IPS DF 6.9 (cell line): ENCODE data around the gene PTPRN2.

Experiments used
- DNase-seq: peaks from one replicate; pipeline ENCODE4 v3.0.0-alpha.2; 2013; ENCODE audit warnings: low read depth, low spot score
- H3K27ac ChIP-seq: one replicate; pipeline ENCODE4 v1.5.1; 2013; ENCODE audit warnings: low read length, control low read depth
- H3K27me3 ChIP-seq: 2 replicates; pipeline ENCODE4 v1.6.1; 2013; ENCODE audit warnings: mild to moderate bottlenecking, low read length; ENCODE audit not compliant: control insufficient read depth, insufficient read depth
- H3K36me3 ChIP-seq: 2 replicates; pipeline ENCODE4 v1.6.1; 2013; ENCODE audit warnings: low read length; ENCODE audit not compliant: control insufficient read depth, insufficient read depth
- H3K4me1 ChIP-seq: 2 replicates; pipeline ENCODE4 v1.6.1; 2013; ENCODE audit warnings: low read length; ENCODE audit not compliant: control insufficient read depth, insufficient read depth
- H3K4me3 ChIP-seq: 2 replicates; pipeline ENCODE4 v1.5.1; 2013; ENCODE audit warnings: mild to moderate bottlenecking, low read length
- H3K9me3 ChIP-seq: 2 replicates; pipeline ENCODE4 v1.6.1; 2013; ENCODE audit warnings: low read length, inconsistent platforms; ENCODE audit not compliant: control insufficient read depth, insufficient read depth
- whole genome bisulfite sequencing: extraction: QIAGEN DNeasy Blood & Tissue Kit; methylation state at CpG from one replicate; pipeline ENCODE4 v1.1.7; 2013; ENCODE audit warnings: mixed read lengths, missing lambda C conversion rate; ENCODE audit not compliant: insufficient read length, insufficient coverage; 5-methylcytosine and 5-hydroxymethylcytosine counted together

PTPRN2 gene

DNA sequence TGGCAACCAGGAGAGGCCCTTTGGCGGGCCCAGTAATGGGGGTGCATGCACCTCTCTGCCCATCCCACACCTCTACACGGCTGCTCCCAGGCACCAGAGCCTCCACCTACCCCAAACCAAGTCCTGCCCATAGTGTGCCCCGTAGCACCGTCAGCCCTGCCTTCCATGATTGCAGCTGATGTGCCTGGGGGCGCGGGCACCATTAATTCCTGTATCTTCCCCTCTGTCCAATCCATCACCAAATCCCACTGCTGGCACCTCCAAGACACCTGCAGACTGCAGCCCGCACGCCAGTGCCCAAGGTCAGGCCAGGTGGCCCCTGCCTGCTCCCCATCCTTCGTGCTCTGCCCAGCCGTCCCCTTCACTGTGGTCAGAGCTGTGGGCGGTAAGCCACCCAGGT lies 533.0 kb downstream of the PTPRN2 start:
- no peaks in the 10 kb centered on the region for H3K4me1 ChIP-seq
- peaks cover 29% of the 10 kb centered on the region for H3K9me3 ChIP-seq
- no peak overlapping the region for H3K4me3 ChIP-seq
- no CpG with 5 or more reads among the region's 11 CpGs for WGBS
- H3K27ac ChIP-seq: no peak overlapping the region
- no peak for DNase-seq
- peaks cover 4% of the 10 kb centered on the region; the same call in 1 of the 2 replicates for H3K36me3 ChIP-seq
- no peaks in the 10 kb centered on the region for H3K27me3 ChIP-seq

DNA sequence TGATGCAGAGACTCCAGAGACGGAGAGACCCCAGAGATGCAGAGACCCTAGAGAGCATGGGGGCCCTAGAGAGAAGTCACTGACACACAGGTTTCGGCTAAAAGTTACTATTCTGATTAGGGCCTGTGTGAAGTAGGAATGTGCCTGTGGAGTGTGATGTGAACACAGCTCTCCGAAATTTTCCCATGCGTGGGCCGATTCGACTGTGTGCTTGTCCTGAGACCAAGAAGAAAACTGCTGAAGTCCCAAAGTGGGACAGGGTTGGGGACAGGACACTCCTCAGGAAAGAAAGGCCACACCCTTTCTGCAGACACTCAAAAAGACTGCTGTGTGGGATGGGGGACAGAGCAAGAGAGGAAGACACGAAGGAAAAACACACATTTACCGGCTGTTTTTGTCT lies 533.5 kb downstream of the PTPRN2 start:
- H3K36me3 ChIP-seq: peaks cover 4% of the 10 kb centered on the region; the same call in 1 of the 2 replicates
- peaks cover 31% of the 10 kb centered on the region for H3K9me3 ChIP-seq
- no peaks in the 10 kb centered on the region for H3K27me3 ChIP-seq
- H3K27ac ChIP-seq: no peak overlapping the region
- no peak for DNase-seq
- no peaks in the 10 kb centered on the region for H3K4me1 ChIP-seq
- H3K4me3 ChIP-seq: no peak overlapping the region
- WGBS: no CpG with 5 or more reads among the region's 8 CpGs

DNA sequence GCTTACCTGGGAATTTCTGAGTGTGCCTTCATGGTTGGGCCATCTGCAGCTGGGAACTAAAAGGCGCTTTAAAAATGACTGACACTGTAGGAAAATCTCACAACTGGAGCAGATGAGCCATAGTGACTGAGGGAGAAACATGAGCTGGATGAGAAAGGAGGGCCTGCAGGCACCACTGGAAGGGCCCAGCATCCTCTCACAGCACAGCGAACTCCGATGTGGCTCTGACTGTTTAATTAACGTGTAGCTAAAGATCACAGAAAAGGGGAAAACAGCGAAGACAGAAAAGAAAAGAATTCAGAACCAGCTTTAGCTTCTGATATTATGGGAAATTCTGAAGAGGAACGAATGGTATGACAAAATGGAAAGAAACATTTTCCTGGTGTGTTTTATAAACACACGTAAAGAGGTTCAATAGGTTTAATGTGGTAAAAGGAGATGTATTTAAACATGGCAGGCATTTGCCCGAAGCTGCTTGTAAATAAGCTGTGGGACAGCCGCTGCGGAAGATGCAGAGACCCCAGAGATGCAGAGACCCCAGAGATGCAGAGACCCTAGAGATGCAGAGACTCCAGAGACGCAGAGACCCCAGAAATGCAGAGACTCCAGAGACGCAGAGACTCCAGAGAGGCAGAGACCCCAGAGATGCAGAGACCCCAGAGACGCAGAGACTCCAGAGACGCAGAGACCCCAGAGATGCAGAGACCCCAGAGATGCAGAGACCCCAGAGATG lies 534.3 kb downstream of the PTPRN2 start:
- WGBS: no CpG with 5 or more reads among the region's 14 CpGs

DNA sequence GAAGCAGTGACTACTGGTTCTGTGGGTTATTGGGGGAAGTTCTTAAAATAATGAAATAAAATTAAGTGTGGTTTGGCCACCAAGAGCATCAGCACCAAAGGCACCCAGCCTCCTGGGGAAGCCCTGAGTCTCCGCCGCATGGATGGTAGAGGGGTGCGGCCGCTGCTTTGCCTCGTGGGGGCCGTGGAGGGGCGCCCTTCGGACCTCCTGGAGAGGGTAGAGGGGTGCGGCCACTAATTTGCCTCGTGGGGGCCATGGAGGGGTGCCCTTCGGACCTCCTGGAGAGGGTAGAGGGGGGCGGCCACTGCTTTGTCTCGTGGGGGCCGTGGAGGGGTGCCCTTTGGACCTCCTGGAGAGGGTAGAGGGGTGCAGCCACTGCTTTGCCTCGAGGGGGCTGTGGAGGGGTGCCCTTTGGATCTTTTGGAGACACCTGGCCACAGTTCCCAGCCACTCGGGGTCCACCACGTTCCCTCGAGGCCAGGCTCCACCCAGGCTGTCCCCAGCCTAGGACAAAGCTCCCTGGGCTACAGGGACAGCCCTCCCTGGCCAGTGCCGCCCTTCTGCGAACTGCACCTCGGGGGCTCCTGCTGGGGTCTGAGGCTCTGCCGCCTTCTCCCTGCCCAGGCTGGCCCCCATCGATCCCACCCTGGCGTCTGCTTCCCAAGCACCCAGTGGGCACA lies 535.1 kb downstream of the PTPRN2 start:
- no peak for DNase-seq

More for the DNA sequence above, 534.3 kb downstream of the PTPRN2 start:
- Histone ChIP-seq H3K4me1 (no peaks in the 10 kb centered on the region), H3K27ac (no peak overlapping the region), H3K36me3 (peaks cover 4% of the 10 kb centered on the region; the same call in 1 of the 2 replicates), H3K4me3 (no peak overlapping the region), H3K9me3 (peaks cover 31% of the 10 kb centered on the region), H3K27me3 (no peaks in the 10 kb centered on the region)
- no peak for DNase-seq

DNA sequence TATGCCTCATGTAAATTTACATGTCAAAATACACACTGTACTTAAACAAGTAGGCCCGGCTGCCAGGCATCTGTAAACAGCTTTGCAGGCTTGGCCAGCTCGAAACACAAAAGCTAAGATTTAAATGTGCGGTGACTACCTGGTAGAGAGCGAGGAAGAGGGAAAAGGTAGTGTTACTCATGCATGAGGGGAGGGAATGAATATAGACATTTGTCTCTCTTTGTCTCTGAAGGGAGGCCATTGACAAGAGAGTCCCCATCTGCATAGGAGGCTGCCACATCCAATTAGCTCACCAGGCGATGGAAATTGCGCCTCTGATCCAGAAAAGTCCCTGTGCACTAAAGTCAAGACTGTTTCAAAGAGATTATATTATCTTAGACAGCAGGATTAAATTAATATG lies 535.8 kb downstream of the PTPRN2 start:
- no peak overlapping the region for H3K4me3 ChIP-seq
- H3K27me3 ChIP-seq: no peaks in the 10 kb centered on the region
- DNase-seq: no peak
- no peak overlapping the region for H3K27ac ChIP-seq
- H3K4me1 ChIP-seq: no peaks in the 10 kb centered on the region
- peaks cover 4% of the 10 kb centered on the region; the same call in 1 of the 2 replicates for H3K36me3 ChIP-seq
- no CpG with 5 or more reads among the region's 6 CpGs for WGBS
- H3K9me3 ChIP-seq: peaks cover 36% of the 10 kb centered on the region

More for the DNA sequence above, 535.1 kb downstream of the PTPRN2 start:
- no CpG with 5 or more reads among the region's 24 CpGs for WGBS
- no peaks in the 10 kb centered on the region for H3K4me1 ChIP-seq
- peaks cover 33% of the 10 kb centered on the region for H3K9me3 ChIP-seq
- H3K4me3 ChIP-seq: no peak overlapping the region
- no peaks in the 10 kb centered on the region for H3K27me3 ChIP-seq
- peaks cover 4% of the 10 kb centered on the region; the same call in 1 of the 2 replicates for H3K36me3 ChIP-seq
- no peak overlapping the region for H3K27ac ChIP-seq

DNA sequence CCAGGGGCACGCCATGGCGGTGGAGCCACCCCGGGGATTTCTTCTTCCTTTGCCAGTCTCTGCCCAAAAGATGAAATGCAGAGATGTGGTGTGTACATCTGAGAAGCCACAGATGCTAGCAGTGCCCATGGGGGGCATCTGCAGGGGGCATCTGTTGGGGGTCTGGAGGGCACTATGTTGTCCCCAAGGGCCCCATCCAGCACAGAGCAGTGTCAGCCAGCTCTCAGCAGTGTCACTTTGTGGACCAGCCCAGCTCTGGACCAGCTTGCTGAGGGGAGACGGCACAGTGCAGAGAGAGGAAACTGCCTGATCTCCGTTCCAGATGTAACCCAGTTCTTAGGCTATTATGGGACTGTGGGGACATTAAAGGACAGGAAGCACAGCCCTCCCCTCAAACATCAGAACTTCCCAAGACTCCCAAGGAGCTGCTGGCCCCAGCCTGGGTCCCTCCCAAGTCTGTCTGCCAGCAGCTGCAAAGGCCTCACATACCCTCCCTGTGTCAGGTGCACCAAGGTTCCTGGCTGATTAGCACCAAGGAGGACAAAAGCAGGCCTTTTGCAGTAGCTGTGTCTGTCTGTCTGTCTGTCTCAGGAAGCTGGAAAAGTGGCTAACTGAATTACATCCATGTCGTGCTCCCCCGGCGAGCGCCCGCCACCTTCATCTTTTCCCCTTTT lies 536.5 kb downstream of the PTPRN2 start:
- DNase-seq: no peak
- no CpG with 5 or more reads among the region's 10 CpGs for WGBS
- Histone ChIP-seq H3K27ac (no peak overlapping the region), H3K9me3 (peaks cover 31% of the 10 kb centered on the region), H3K4me1 (no peaks in the 10 kb centered on the region), H3K4me3 (no peak overlapping the region), H3K27me3 (no peaks in the 10 kb centered on the region), H3K36me3 (no peaks in the 10 kb centered on the region)

DNA sequence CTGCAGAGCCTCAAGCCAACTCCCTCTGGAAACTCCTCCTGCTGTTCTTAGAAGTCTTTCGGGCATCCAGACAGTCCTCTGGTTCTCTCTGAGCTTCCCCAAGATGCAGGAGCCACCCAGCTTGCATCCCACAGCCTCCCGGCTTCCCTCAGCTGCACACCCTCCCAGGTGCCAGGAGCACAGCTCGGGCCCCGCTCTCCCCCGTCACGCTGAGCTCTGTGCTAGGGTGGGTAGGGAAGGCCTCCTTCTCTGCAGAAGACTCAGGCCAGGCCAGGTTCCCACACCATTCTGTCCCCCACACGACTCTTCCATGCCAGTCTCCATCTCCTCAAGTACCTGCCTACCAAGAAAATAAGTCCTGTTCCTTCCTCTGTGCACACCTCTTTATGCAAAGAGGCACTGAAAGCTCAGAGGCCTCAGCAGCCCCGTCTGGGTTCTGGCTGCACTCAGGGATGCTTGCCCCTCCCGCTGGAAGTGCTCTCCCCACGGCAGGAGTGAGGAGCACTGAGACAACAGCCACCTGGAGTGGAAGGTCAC lies 537.1 kb downstream of the PTPRN2 start:
- Histone ChIP-seq H3K36me3 (no peaks in the 10 kb centered on the region), H3K4me3 (no peak overlapping the region), H3K9me3 (peaks cover 28% of the 10 kb centered on the region), H3K27me3 (no peaks in the 10 kb centered on the region), H3K4me1 (no peaks in the 10 kb centered on the region), H3K27ac (no peak overlapping the region)
- DNase-seq: no peak
- no CpG with 5 or more reads among the region's 10 CpGs for WGBS

DNA sequence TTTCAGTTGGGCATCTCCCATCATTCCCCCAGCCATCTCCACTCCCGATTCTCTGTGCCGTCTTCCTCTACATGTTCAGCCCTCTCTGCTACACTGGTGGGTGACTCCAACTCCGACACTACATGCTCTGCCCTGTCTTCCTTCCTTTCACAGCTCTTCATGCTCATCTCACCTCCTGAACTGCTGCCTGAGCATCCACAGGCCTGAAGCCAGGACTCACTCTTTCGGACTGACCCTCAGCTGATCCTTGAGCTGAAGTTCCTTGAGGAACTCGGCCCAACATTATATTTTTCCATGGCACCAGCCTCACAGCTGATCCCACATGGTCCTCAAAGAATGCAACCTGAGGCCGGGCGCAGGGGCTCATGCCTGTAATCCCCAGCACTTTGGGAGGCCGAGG lies 538.4 kb downstream of the PTPRN2 start:
- WGBS: no CpG with 5 or more reads among the region's 8 CpGs
- Histone ChIP-seq H3K4me3 (no peak overlapping the region), H3K36me3 (no peaks in the 10 kb centered on the region), H3K4me1 (no peaks in the 10 kb centered on the region), H3K27me3 (no peaks in the 10 kb centered on the region), H3K9me3 (peaks cover 30% of the 10 kb centered on the region), H3K27ac (no peak overlapping the region)
- no peak for DNase-seq

DNA sequence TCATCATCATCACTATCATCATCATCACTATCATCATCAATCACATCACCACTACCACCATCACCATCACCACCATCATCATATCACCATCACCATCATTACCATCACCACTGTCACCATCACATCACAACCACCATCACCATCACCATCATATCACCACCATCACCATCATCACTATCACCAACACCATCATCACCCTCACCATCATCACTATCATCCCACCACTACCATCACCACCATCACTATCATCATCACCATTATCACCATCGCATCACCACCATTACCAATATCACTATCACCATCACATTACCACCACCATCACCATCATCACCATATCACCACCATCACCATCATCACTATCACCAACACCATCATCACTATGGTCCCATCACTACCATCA lies 539.1 kb downstream of the PTPRN2 start:
- H3K27ac ChIP-seq: no peak overlapping the region
- H3K36me3 ChIP-seq: no peaks in the 10 kb centered on the region
- H3K4me1 ChIP-seq: no peaks in the 10 kb centered on the region
- WGBS: 100% methylated on average over 1 of the region's 1 CpG
- H3K9me3 ChIP-seq: peaks cover 26% of the 10 kb centered on the region
- H3K27me3 ChIP-seq: no peaks in the 10 kb centered on the region
- DNase-seq: no peak
- no peak overlapping the region for H3K4me3 ChIP-seq

DNA sequence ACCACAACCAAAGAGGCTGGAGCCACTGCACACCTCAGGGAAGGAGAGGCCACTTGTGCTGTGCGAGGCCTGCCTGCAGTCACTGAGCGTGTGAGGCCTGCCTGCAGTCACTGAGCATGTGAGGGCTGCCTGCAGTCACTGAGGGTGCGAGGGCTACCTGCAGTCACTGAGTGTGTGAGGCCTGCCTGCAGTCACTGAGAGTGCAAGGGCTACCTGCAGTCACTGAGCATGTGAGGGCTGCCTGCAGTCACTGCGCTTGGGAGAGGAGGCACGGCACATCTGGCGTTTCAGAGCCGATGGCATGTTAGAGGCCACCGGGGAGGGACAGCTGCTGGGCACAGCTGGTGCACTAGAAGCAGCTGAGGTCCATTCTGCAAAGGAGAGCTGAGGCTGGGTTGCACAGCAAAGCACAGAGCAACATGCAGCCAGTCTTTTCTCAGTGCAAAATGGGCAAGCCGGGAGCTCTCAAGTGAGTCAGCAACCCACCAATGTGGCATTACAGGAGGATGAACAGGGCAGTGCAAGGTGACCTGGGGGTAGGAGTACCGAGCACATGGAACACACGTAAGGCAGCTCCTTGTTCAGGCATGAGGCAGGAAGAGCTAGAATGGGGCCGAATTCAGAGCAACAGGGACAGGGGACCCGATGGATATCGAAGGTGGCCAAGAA lies 540.1 kb downstream of the PTPRN2 start:
- whole genome bisulfite sequencing: no CpG with 5 or more reads among the region's 14 CpGs
- no peak overlapping the region for H3K27ac ChIP-seq
- no peak overlapping the region for H3K4me3 ChIP-seq
- no peaks in the 10 kb centered on the region for H3K4me1 ChIP-seq
- no peaks in the 10 kb centered on the region for H3K27me3 ChIP-seq
- H3K9me3 ChIP-seq: peaks cover 21% of the 10 kb centered on the region
- no peak for DNase-seq
- H3K36me3 ChIP-seq: no peaks in the 10 kb centered on the region
